Colonic mucosa (tissue), 4 donors: ENCODE results near the gene SMARCE1. TPM values are rescaled to one million over a fixed set of nuclear protein-coding genes. Genes with fewer than 3 reads are reported as not detected.
A peak's percentile ranks its signal among the peaks of the same experiment; 100 is the strongest.

Source experiments
- DNase-seq: peaks from one replicate; pipeline ENCODE4 v3.0.0-alpha.2; 2020
- H3K27ac ChIP-seq: fragments of 200-600 bp; one replicate; pipeline ENCODE4 v1.8.0; 2021
- H3K27me3 ChIP-seq: fragments of 200-600 bp; one replicate; pipeline ENCODE4 v1.8.0; 2021
- H3K36me3 ChIP-seq: fragments of 200-600 bp; one replicate; pipeline ENCODE4 v1.8.0; 2021
- H3K4me1 ChIP-seq: fragments of 200-600 bp; one replicate; pipeline ENCODE4 v1.8.0; 2021; ENCODE audit warnings: mild to moderate bottlenecking
- H3K4me3 ChIP-seq: fragments of 200-600 bp; one replicate; pipeline ENCODE4 v1.8.0; 2021
- H3K9ac ChIP-seq, 2 donors: one replicate each; pipeline ENCODE4 v1.7.0; 2013; ENCODE audit warnings: control low read depth in 2 of 2, low read depth in 2 of 2, low read length in 2 of 2
- H3K9me3 ChIP-seq: fragments of 200-600 bp; one replicate; pipeline ENCODE4 v1.8.0; 2021
- intact Hi-C: fragments of 100-400 bp; cut with DNase I; formaldehyde crosslinking; loops from one replicate; pipeline ENCODE4 v1.14.1; 2022
- total RNA-seq, 2 donors: library from RNA; stranded (reverse); fragmentation: NEBNext Ultra II Directional in 1 of 2; extraction: Animal tissue kit (Norgen Biotek cat#: 25700) in 1 of 2; gene quantifications; one replicate each; pipeline ENCODE4 v1.2.1, GENCODE V29; 2021
- TF ChIP-seq, protein P1 (sequence below): fragments of 200-600 bp; IDR thresholded peaks from one replicate; pipeline ENCODE4 v1.8.0; 2022; ENCODE audit warnings: antibody characterized with exemption, mild to moderate bottlenecking
- donor health status: healthy.
- donor health status: DM: no; HTN: no; CAD: no.
- donor health status: DM: no; HTN: no; CAD: no.

Gene SMARCE1
- total RNA-seq, 2 donors from 2014 or later: 73.0 to 80.9 TPM

DNA sequence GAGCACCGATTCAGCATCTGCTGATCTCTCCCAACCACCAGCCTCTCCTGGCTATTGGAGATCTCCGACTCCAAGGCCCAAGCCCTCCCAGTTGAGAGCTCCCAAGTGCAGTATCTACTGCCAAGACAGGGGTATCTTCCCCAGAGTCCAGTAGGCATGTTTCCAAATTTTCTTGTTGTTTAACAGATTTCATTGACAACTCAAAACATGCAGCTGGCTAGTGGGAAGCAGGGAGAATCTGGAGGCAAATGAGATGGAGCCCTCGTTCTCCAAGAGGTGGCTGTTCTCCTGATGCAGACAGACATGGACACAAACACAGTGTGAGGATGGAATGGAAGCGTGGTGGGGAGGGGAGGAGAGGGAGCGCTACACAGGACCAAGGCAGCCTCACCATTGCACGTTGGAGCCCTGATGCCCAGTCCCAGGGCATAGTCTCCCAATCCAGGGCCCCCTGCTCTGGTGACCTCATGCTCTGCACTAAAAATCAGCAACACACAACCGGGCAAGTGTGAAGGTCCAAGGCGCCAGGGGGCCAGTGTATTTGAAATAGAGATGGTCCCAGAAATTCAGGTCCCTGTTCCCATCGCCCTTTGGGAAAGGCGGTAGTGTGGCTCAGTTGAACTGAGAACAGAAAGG, 31.7 kb downstream of the SMARCE1 start:
- intact Hi-C loops: loop anchor here (5.0 kb wide), 1 partner anchor 176 kb away; no protein-coding TSS in a partner anchor
- Histone ChIP-seq H3K4me1 (peaks cover 13% of the 10 kb centered on the region), H3K27ac (no peak overlapping the region), H3K4me3 (no peak overlapping the region), H3K9ac (no peak overlapping the region), H3K27me3 (no peaks in the 10 kb centered on the region), H3K9me3 (no peaks in the 10 kb centered on the region), H3K36me3 (no peaks in the 10 kb centered on the region)
- DNase-seq: no peak
- TF ChIP-seq, protein P1, sequence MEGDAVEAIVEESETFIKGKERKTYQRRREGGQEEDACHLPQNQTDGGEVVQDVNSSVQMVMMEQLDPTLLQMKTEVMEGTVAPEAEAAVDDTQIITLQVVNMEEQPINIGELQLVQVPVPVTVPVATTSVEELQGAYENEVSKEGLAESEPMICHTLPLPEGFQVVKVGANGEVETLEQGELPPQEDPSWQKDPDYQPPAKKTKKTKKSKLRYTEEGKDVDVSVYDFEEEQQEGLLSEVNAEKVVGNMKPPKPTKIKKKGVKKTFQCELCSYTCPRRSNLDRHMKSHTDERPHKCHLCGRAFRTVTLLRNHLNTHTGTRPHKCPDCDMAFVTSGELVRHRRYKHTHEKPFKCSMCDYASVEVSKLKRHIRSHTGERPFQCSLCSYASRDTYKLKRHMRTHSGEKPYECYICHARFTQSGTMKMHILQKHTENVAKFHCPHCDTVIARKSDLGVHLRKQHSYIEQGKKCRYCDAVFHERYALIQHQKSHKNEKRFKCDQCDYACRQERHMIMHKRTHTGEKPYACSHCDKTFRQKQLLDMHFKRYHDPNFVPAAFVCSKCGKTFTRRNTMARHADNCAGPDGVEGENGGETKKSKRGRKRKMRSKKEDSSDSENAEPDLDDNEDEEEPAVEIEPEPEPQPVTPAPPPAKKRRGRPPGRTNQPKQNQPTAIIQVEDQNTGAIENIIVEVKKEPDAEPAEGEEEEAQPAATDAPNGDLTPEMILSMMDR: no peak

DNA sequence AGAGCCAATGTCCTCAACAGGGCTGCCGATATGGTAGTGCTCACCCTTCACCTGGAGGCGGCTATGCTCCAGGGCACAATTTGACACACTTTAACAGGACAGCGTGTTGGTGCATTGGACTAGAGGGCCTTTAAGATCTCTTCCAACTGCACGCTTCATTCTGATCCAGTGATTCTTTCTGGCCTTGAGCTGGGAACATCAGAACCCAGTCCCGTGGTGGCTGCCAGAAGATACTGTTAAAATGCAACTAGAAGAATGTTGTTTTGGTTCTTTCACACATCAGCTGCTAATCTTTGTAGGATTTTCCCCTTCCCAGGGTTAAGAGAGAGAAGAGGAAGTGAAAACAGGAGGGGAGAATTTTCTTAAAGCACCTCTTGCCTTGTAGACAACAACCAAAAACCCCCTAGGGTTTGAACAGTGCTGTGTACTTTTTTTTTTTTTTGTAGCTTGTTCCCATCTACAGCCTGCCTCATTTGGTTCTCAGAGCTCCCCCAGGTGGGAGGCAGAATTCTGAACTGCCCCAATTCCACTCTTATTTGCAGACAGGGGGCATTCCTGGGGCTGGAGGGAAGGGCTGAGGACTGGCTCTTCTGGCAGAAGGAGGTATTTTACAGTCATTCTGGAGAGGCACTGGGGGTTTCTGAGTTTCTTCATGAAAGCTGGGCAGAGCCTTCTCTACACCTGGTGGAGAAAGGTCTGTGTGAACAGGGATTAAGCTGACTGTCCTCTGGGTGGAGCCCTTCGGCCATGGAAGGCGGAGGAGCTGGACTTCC, 32.4 kb downstream of the SMARCE1 start:
- Histone ChIP-seq H3K4me1 (peaks cover 13% of the 10 kb centered on the region), H3K9me3 (no peaks in the 10 kb centered on the region), H3K9ac (no peak overlapping the region), H3K27ac (no peak overlapping the region), H3K27me3 (no peaks in the 10 kb centered on the region), H3K4me3 (no peak overlapping the region), H3K36me3 (no peaks in the 10 kb centered on the region)
- TF ChIP-seq, protein P1: peak; percentile 40
- intact Hi-C loops: loop anchor here (5.0 kb wide), 1 partner anchor 177 kb away; no protein-coding TSS in a partner anchor
- DNase-seq: peak; percentile 63

DNA sequence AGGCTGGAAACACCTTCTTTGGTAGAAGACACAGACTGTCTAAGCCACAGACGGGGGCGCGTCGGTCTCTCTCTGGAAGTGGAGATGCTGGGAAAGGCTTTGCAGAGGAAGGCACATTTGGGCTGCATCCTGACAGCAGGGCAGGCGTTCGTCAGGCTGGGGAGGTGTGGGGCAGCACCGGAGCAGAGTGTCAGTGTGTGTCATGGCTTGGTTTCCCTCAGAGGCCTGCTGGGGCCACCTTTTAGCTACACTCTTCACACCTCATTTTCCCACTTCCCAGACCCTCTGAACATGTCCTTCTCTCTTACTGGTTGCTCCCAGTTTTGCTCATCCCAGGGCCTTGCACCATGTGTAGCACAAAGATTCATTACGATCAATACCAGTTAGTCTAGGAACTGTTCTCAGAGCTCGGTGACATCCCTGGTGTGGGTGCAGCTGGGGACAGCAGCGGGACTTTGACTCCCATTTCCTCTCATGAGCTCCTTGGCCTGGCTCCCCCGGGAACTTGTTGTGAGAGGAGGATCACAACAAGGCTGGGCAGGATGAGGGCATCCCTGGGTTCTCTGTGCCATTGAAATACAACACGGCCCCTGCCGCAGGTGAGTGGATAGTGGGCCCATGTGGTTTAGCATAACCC, 33.1 kb downstream of the SMARCE1 start:
- no peaks in the 10 kb centered on the region for H3K36me3 ChIP-seq
- H3K9ac ChIP-seq: no peak overlapping the region
- intact Hi-C loops: loop anchor here (5.0 kb wide), 1 partner anchor 178 kb away; no protein-coding TSS in a partner anchor
- TF ChIP-seq, protein P1: no peak
- no peaks in the 10 kb centered on the region for H3K9me3 ChIP-seq
- no peak overlapping the region for H3K27ac ChIP-seq
- no peak overlapping the region for H3K4me3 ChIP-seq
- DNase-seq: no peak
- peaks cover 12% of the 10 kb centered on the region for H3K4me1 ChIP-seq
- H3K27me3 ChIP-seq: no peaks in the 10 kb centered on the region

DNA sequence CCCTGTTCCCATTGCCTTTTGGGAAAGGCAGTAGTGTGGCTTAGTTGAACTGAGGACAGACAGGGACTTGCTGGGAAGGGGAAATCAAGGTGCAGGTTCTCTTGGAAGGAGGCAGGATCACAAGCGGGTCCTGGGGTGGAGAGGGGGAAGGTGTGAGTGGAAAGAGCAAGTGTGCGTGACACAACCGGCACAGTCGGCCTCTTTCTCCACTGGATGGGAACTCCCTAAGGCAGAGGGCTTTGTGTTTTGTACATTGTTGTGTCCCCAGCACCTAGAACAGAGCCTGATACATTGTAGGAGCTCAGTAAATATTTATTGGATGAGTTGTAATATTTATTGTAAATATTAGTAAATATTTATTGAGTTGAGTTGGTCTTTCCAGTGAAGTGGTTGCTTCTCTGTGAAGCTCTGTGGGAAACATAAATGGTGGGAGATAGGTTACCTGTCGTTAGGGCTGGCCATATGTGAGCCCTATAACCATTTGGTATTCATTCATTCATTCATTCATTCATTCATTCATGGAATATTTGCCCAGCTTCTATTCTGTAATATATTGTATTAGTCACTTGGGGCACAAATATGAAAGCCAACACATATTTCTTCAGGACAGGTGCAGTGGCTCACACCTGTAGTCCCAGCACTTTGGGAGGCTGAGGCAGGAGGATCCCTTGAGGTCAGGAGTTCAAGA, 34.0 kb downstream of the SMARCE1 start:
- no peaks in the 10 kb centered on the region for H3K27me3 ChIP-seq
- no peaks in the 10 kb centered on the region for H3K36me3 ChIP-seq
- H3K9me3 ChIP-seq: no peaks in the 10 kb centered on the region
- TF ChIP-seq, protein P1: no peak
- peaks cover 6% of the 10 kb centered on the region for H3K4me1 ChIP-seq
- no peak overlapping the region for H3K4me3 ChIP-seq
- H3K9ac ChIP-seq: no peak overlapping the region
- intact Hi-C loops: no loop called here
- H3K27ac ChIP-seq: no peak overlapping the region
- no peak for DNase-seq

DNA sequence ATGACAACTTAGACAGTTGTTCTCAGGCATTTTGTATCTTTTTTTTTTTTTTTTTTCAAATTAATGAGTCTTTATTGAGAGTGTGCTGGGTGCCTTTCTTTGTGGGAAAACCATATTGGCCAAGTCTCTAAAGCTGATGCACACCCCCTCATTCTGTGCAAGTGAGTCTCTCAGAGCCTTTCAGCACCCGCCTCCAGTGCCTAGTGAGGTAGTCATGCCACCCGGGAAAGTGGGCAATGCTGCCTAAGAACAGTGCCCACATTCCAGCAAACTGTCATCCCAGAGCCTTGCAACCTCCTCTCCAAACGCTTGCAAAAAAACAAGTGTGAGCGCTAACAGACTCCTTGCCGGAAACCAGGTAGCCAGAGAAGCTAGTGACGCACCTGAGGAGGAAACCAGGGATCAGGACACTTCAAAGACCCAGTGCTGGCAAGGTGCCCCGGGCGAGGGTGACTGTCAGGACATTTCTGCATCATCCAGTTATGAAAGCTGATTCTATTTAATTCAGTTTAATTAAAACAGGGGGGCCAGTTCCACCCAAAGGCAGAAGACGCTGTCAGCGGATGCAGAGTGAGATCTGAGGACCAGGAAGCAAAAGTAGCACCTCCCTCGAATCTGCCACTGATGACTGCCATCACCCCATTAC, 34.9 kb downstream of the SMARCE1 start:
- no peak overlapping the region for H3K4me3 ChIP-seq
- H3K9me3 ChIP-seq: no peaks in the 10 kb centered on the region
- no peak overlapping the region for H3K27ac ChIP-seq
- intact Hi-C loops: no loop called here
- TF ChIP-seq, protein P1: no peak
- peaks cover 6% of the 10 kb centered on the region for H3K4me1 ChIP-seq
- no peaks in the 10 kb centered on the region for H3K36me3 ChIP-seq
- no peaks in the 10 kb centered on the region for H3K27me3 ChIP-seq
- H3K9ac ChIP-seq: no peak overlapping the region
- DNase-seq: no peak
